Measurements from ENCODE around the gene EQTN. TPM values are rescaled to one million over a fixed set of nuclear protein-coding genes. Genes with fewer than 3 reads are reported as not detected.

Gene EQTN
- total RNA-seq, 1 experiment from 2014 or later = not detected

Other genes with a start within 250 kb of the EQTN start
- gene TEK, start 187.9 kb downstream of the EQTN start, total RNA-seq (2014; rRNA removed) = 2.6 and 3.3 TPM in 2 replicates
- not detected in 2 replicates for gene IFNK, start 227.1 kb upstream of the EQTN start, total RNA-seq (2014; rRNA removed)
- gene MOB3B, start 232.7 kb upstream of the EQTN start, total RNA-seq (2014; rRNA removed) = under 0.01 TPM in 1 of 2 replicates, not detected in the other

Measured in LHCN-M2 (cell line).